Loucy (cell line): Measurements from ENCODE around the gene NUTM2F.

ENCODE experiments used
- EZH2phosphoT487 ChIP-seq: fragments of 200-600 bp; IDR thresholded peaks from 2 replicates; pipeline ENCODE4 v1.6.1; 2018; ENCODE audit warnings: antibody characterized with exemption, mild to moderate bottlenecking, moderate library complexity, borderline replicate concordance
- TF ChIP-seq, protein P1 (sequence below): fragments of 200-600 bp; sonication (generic); conservative IDR thresholded peaks from 2 replicates; pipeline ENCODE4 v1.5.1; 2014; ENCODE audit warnings: mild to moderate bottlenecking, antibody characterized with exemption, low read length

DNA sequence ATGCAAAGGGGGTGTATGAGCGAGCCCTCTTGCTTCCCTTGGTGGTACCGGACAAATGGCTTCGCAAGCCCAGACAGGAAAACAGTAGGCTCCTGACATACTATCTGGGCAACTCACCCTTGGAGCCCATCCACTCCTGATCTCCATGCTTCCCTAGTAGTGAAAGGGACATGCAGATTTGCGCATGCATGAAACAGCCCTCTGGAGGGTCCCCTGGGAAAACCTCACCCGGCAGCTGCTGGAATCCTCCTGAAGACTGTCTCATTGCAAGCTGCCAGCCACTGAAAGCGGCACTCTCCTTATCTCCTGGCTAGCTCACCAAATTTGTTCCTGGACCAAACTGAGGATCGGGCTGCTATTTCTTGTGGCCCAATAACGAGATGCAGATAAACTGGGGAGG is 59.2 kb downstream of the NUTM2F start:
- TF ChIP-seq, protein P1, sequence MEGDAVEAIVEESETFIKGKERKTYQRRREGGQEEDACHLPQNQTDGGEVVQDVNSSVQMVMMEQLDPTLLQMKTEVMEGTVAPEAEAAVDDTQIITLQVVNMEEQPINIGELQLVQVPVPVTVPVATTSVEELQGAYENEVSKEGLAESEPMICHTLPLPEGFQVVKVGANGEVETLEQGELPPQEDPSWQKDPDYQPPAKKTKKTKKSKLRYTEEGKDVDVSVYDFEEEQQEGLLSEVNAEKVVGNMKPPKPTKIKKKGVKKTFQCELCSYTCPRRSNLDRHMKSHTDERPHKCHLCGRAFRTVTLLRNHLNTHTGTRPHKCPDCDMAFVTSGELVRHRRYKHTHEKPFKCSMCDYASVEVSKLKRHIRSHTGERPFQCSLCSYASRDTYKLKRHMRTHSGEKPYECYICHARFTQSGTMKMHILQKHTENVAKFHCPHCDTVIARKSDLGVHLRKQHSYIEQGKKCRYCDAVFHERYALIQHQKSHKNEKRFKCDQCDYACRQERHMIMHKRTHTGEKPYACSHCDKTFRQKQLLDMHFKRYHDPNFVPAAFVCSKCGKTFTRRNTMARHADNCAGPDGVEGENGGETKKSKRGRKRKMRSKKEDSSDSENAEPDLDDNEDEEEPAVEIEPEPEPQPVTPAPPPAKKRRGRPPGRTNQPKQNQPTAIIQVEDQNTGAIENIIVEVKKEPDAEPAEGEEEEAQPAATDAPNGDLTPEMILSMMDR, result no peak
- TF ChIP-seq EZH2phosphoT487, result no peak
